Tibial artery (tissue), 4 donors: ENCODE results near the gene KCNH2.

ENCODE experiments used
- DNase-seq, 2 donors: peaks; one replicate each; pipeline ENCODE4 v3.0.0-alpha.2; 2019
- H3K27ac ChIP-seq, 2 donors: fragments of 200-600 bp; sonication (generic) in 1 of 2; 1 replicate in 1 of 2; 2 replicates in 1 of 2; pipeline ENCODE4 v1.5.1; 2018 to 2019; ENCODE audit warnings: mild to moderate bottlenecking in 1 of 2
- H3K27me3 ChIP-seq, 2 donors: fragments of 200-600 bp; sonication (generic) in 1 of 2; one replicate each; pipeline versions ENCODE4 v1.5.1 to v1.6.0; 2016 to 2019
- H3K36me3 ChIP-seq, 3 donors: fragments of 200-600 bp; sonication (generic) in 2 of 3; one replicate each; pipeline ENCODE4 v1.5.1; 2016 to 2019; ENCODE audit warnings: mild to moderate bottlenecking in 2 of 3
- H3K4me1 ChIP-seq, 4 donors: fragments of 200-600 bp; sonication (generic) in 2 of 4; 1 replicate in 3 of 4; 2 replicates in 1 of 4; pipeline ENCODE4 v1.5.1; 2016 to 2019
- H3K4me3 ChIP-seq, 2 donors: fragments of 200-600 bp; sonication (generic) in 1 of 2; 1 replicate in 1 of 2; 2 replicates in 1 of 2; pipeline ENCODE4 v1.5.1; 2018 to 2019; ENCODE audit warnings: mild to moderate bottlenecking in 2 of 2
- H3K9me3 ChIP-seq, 3 donors: fragments of 200-600 bp; sonication (generic) in 1 of 3; one replicate each; pipeline ENCODE4 v1.5.1; 2016 to 2019
- intact Hi-C: fragments of 100-400 bp; cut with DNase I; formaldehyde crosslinking; loops from one replicate; pipeline ENCODE4 v1.15.0; 2023; ENCODE audit warnings: low total_unique reads
- TF ChIP-seq, protein P1 (sequence below), 2 experiments: fragments of 200-600 bp in 1 of 2; fragments of 450-650 bp in 1 of 2; IDR thresholded peaks; one replicate each; pipeline ENCODE4 v1.5.1; 2017 to 2019; ENCODE audit warnings: antibody characterized with exemption in 2 of 2, mild to moderate bottlenecking in 1 of 2, moderate library complexity in 1 of 2

The KCNH2 gene

GRCh38 chr7:150970424-150970823 lies 7.7 kb downstream of the KCNH2 start:
- H3K4me1 ChIP-seq: peaks cover 0 to 12% (median 10%) of the 10 kb centered on the region in 4 donors
- H3K27ac ChIP-seq: no peak overlapping the region

GRCh38 chr7:150969475-150969874 lies 8.6 kb downstream of the KCNH2 start:
- TF ChIP-seq, protein P1, sequence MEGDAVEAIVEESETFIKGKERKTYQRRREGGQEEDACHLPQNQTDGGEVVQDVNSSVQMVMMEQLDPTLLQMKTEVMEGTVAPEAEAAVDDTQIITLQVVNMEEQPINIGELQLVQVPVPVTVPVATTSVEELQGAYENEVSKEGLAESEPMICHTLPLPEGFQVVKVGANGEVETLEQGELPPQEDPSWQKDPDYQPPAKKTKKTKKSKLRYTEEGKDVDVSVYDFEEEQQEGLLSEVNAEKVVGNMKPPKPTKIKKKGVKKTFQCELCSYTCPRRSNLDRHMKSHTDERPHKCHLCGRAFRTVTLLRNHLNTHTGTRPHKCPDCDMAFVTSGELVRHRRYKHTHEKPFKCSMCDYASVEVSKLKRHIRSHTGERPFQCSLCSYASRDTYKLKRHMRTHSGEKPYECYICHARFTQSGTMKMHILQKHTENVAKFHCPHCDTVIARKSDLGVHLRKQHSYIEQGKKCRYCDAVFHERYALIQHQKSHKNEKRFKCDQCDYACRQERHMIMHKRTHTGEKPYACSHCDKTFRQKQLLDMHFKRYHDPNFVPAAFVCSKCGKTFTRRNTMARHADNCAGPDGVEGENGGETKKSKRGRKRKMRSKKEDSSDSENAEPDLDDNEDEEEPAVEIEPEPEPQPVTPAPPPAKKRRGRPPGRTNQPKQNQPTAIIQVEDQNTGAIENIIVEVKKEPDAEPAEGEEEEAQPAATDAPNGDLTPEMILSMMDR (IDR thresholded peaks at IDR 0.05): no peak
- H3K4me1 ChIP-seq: peaks cover 0 to 4% (median 3%) of the 10 kb centered on the region in 4 donors

More at GRCh38 chr7:150970424-150970823, 7.7 kb downstream of the KCNH2 start:
- Histone ChIP-seq H3K4me3 (no peak overlapping the region), H3K36me3 (no peaks in the 10 kb centered on the region), H3K9me3 (no peaks in the 10 kb centered on the region), H3K27me3 (peaks cover 0 to 74% of the 10 kb centered on the region in 2 donors)
- no peak for DNase-seq
- intact Hi-C loops: no loop called here
- TF ChIP-seq, protein P1 (IDR thresholded peaks at IDR 0.05): no peak

DNA sequence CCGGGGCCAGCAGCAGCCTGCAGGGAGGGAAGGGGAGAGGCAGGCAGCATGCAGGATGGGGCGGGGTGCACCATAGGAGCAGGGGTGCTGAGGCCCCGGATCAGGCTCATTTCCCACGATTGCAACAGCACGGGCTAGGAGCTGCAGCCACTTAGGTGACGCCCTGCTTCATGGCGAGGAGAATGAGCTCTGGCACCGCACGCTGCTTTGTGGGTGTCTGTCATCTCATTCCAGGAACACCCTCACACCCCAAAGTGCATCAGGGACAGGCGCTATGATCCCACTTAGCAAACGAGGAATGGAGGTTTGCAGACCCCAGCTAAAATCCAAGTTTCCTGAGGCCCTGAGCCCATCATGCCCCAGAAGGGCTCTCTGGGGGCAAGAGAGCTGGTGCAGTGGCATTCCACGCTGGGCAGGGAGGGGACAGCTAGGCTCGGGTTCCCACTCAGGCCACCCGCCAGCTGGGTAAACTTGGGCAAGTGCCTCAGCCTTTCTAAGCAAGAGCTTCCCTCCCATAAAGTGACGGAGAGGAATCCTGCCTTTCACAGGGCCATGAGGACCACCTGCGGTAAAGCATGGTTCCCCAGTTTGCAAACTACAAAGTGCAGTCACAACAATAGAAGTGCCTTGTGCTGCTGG lies 9.3 kb downstream of the KCNH2 start:
- intact Hi-C loops: no loop called here

More at GRCh38 chr7:150969475-150969874, 8.6 kb downstream of the KCNH2 start:
- Histone ChIP-seq H3K9me3 (no peaks in the 10 kb centered on the region), H3K27me3 (peaks cover 0 to 74% of the 10 kb centered on the region in 2 donors), H3K27ac (no peak overlapping the region), H3K4me3 (no peak overlapping the region), H3K36me3 (no peaks in the 10 kb centered on the region)
- DNase-seq: no peak
- intact Hi-C loops: no loop called here

DNA sequence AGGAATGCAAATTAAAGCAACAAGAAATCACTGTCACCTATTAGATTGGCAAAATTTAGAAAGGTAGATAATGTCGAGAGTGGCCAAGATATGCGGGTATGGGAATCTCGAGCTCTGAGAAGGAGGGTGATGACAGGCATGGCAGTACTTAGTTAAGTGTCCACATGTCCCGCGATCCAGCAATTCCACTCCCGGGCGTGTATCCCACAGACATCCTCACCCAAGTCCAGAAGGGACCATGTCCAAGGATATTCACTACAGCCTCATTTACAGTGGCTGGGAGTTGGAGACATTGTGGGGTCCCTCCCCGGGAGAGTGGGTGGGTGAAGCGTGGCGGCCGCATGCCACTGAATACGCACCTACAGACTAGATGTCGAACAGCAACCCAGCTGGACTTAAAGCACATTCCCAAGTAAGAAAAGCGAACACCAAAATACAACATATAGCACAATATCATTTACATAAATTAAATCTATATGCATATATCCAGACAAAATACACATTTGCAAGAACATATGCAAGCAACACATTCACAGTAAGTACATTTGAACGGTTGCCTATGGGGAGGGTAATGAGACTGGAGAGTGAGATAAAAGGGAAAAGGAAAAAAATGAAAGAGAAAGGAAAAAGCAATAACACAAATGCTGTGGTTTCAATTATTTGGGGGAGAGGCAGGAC lies 9.9 kb downstream of the KCNH2 start:
- Histone ChIP-seq H3K27ac (no peak overlapping the region), H3K27me3 (peaks cover 0 to 74% of the 10 kb centered on the region in 2 donors), H3K36me3 (no peaks in the 10 kb centered on the region), H3K9me3 (no peaks in the 10 kb centered on the region), H3K4me1 (no peaks in the 10 kb centered on the region), H3K4me3 (no peak overlapping the region)
- no peak for DNase-seq
- intact Hi-C loops: no loop called here
- TF ChIP-seq, protein P1 (IDR thresholded peaks at IDR 0.05): no peak

More for the DNA sequence above, 9.3 kb downstream of the KCNH2 start:
- H3K27me3 ChIP-seq: peaks cover 0 to 74% of the 10 kb centered on the region in 2 donors
- TF ChIP-seq, protein P1 (IDR thresholded peaks at IDR 0.05): no peak
- no peaks in the 10 kb centered on the region for H3K36me3 ChIP-seq
- DNase-seq: no peak
- H3K4me1 ChIP-seq: no peaks in the 10 kb centered on the region
- H3K9me3 ChIP-seq: no peaks in the 10 kb centered on the region
- H3K4me3 ChIP-seq: no peak overlapping the region
- H3K27ac ChIP-seq: no peak overlapping the region

DNA sequence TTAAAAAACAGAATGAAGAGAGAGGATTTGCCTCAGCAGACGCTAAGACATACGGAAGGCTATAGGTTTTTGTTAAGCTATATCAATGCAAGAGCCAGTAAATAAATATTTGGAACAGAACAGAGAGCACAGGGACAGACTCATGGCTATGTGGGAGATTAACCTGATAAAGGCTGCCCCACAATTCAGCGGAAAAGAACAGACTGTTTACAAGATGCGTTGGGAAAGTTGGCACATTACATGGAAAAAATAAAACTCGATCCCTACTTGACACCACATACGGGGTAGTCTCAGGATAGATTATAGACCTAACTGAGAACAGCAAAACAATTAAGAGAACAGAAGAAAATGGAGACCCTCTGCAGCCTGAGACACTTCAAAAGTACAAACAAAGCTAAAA lies 10.8 kb downstream of the KCNH2 start:
- H3K9me3 ChIP-seq: no peaks in the 10 kb centered on the region
- intact Hi-C loops: no loop called here
- no peak overlapping the region for H3K27ac ChIP-seq
- peaks cover 0 to 70% of the 10 kb centered on the region in 2 donors for H3K27me3 ChIP-seq
- H3K36me3 ChIP-seq: no peaks in the 10 kb centered on the region
- DNase-seq: no peak
- TF ChIP-seq, protein P1 (IDR thresholded peaks at IDR 0.05): no peak
- no peak overlapping the region for H3K4me3 ChIP-seq
- H3K4me1 ChIP-seq: peaks cover 0 to 6% (median 2%) of the 10 kb centered on the region in 4 donors
